Transverse colon (tissue), 4 donors: ENCODE data around the gene HOXB6. TPM values are rescaled to one million over a fixed set of nuclear protein-coding genes. Genes with fewer than 3 reads are reported as not detected.

ENCODE experiments used
- DNase-seq: peaks from one replicate; pipeline ENCODE4 v3.0.0-alpha.2; 2019
- H3K27ac ChIP-seq, 4 donors: fragments of 200-600 bp; sonication (generic); 2 replicates each; pipeline ENCODE4 v1.5.1; 2016 to 2018; ENCODE audit warnings: inconsistent platforms in 4 of 4
- H3K27me3 ChIP-seq: fragments of 200-600 bp; sonication (generic); 2 replicates; pipeline ENCODE4 v1.5.1; 2017; ENCODE audit warnings: inconsistent platforms
- H3K36me3 ChIP-seq, 4 donors: fragments of 200-600 bp; sonication (generic); 2 replicates each; pipeline ENCODE4 v1.5.1; 2017 to 2019; ENCODE audit warnings: inconsistent platforms in 4 of 4
- H3K4me1 ChIP-seq, 4 donors: fragments of 200-600 bp; sonication (generic); 2 replicates each; pipeline ENCODE4 v1.5.1; 2017 to 2020; ENCODE audit warnings: inconsistent platforms in 4 of 4
- H3K4me3 ChIP-seq, 4 donors: fragments of 200-600 bp; sonication (generic); 1 replicate in 1 of 4; 2 replicates in 3 of 4; pipeline versions ENCODE4 v1.5.1 to v1.6.1; 2017 to 2019; ENCODE audit warnings: inconsistent platforms in 4 of 4
- H3K9me3 ChIP-seq, 2 donors: fragments of 200-600 bp; sonication (generic); 2 replicates each; pipeline ENCODE4 v1.5.1; 2017 to 2019; ENCODE audit warnings: inconsistent platforms in 2 of 2
- EP300 ChIP-seq: sonication (generic); formaldehyde crosslinking; IDR thresholded peaks from one replicate; pipeline ENCODE4 v1.6.1; 2017; ENCODE audit warnings: antibody characterized with exemption, low read depth
- POLR2A ChIP-seq: fragments of 450-650 bp; IDR thresholded peaks from one replicate; pipeline ENCODE4 v1.6.1; 2016; ENCODE audit warnings: antibody characterized with exemption, mild to moderate bottlenecking, moderate library complexity
- POLR2AphosphoS5 ChIP-seq, 3 donors: sonication (generic); formaldehyde crosslinking; IDR thresholded peaks; one replicate each; pipeline ENCODE4 v1.6.1; 2016; ENCODE audit warnings: antibody characterized with exemption in 3 of 3
- WGBS, 2 donors: methylation state at CpG; one replicate each; pipeline ENCODE4 v1.1.5; 2018; ENCODE audit warnings: low coverage in 1 of 2; 5-methylcytosine and 5-hydroxymethylcytosine counted together
- in situ Hi-C, 4 donors: fragments of 200-750 bp; cut with MboI; loops; one replicate each; pipeline versions ENCODE4 v1.15.0 to v1.15.1; 2017; ENCODE audit warnings: low sequenced_read_pairs in 3 of 4, low pct_ligation_motif_present in 1 of 4, low pct_unique_long_range_greater_than_20kb in 1 of 4
- intact Hi-C: fragments of 100-400 bp; cut with DNase I; formaldehyde crosslinking; loops from one replicate; pipeline ENCODE4 v1.15.1; 2023; ENCODE audit warnings: low total_unique reads
- total RNA-seq, 4 donors: library from RNA; depleted of rRNA; stranded (reverse); fragments of >200 nt; gene quantifications; one replicate each; pipeline ENCODE4 v1.1.0, GENCODE V29; 2016
- TF ChIP-seq, protein P1 (sequence below), 5 experiments: fragments of 200-600 bp in 3 of 5; fragments of 450-650 bp in 2 of 5; sonication (generic) in 3 of 5; IDR thresholded peaks; 1 replicate in 2 of 5; 2 replicates in 3 of 5; pipeline ENCODE4 v1.5.1; 2016 to 2017; ENCODE audit warnings: antibody characterized with exemption in 5 of 5, inconsistent platforms in 3 of 5, mild to moderate bottlenecking in 2 of 5, moderate library complexity in 1 of 5

The HOXB6 gene
- total RNA-seq, 4 donors from 2014 or later, result 42.7 to 78.4 (median 62.5) TPM

DNA sequence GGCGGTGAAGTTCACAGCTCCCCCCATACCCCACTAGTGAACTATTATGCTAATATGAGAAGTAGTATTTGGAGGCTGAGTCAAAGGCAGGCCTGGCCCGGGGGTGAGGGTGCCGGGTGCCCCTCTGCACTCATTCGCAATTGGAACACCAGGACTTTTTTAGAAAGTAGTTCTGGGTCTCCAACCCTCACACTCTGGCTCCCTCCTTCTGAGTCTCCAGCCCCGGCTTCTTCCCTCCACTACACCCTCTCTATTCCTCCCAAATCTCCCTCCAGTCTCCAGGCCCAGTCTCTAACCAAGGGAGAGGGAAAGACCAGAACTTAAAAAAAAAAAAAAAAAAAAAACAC, 48.6 kb downstream of the HOXB6 start:
- H3K27me3 ChIP-seq, result no peaks in the 10 kb centered on the region
- H3K4me3 ChIP-seq, result peak overlapping the region in 1 of 4 donors; percentile 54
- 67% methylated on average over 5 of the region's 5 CpGs; no CpG with 5 or more reads in 1 of the 2 donors for WGBS, 2 donors
- no peak for DNase-seq
- H3K9me3 ChIP-seq, result no peaks in the 10 kb centered on the region
- intact Hi-C loops (no loop called here), in situ Hi-C loops (no loop called here)
- peaks cover 34 to 87% (median 66%) of the 10 kb centered on the region in 4 donors for H3K4me1 ChIP-seq
- no peaks in the 10 kb centered on the region for H3K36me3 ChIP-seq
- H3K27ac ChIP-seq, result peak overlapping the region; percentile 89 to 95 (median 94)
- TF ChIP-seq EP300 (no peak), POLR2A (no peak), POLR2AphosphoS5 (IDR thresholded peaks at IDR 0.05) (no peak)
- TF ChIP-seq, protein P1, sequence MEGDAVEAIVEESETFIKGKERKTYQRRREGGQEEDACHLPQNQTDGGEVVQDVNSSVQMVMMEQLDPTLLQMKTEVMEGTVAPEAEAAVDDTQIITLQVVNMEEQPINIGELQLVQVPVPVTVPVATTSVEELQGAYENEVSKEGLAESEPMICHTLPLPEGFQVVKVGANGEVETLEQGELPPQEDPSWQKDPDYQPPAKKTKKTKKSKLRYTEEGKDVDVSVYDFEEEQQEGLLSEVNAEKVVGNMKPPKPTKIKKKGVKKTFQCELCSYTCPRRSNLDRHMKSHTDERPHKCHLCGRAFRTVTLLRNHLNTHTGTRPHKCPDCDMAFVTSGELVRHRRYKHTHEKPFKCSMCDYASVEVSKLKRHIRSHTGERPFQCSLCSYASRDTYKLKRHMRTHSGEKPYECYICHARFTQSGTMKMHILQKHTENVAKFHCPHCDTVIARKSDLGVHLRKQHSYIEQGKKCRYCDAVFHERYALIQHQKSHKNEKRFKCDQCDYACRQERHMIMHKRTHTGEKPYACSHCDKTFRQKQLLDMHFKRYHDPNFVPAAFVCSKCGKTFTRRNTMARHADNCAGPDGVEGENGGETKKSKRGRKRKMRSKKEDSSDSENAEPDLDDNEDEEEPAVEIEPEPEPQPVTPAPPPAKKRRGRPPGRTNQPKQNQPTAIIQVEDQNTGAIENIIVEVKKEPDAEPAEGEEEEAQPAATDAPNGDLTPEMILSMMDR (IDR thresholded peaks at IDR 0.05), result no peak

GRCh38 chr17:48555258-48556228, 49.2 kb downstream of the HOXB6 start:
- peak overlapping the region; percentile 26 to 54 (median 28) for H3K4me3 ChIP-seq
- peaks cover 30 to 82% (median 62%) of the 10 kb centered on the region in 4 donors for H3K4me1 ChIP-seq
- no peak for DNase-seq
- H3K27me3 ChIP-seq, result no peaks in the 10 kb centered on the region
- H3K9me3 ChIP-seq, result no peaks in the 10 kb centered on the region
- TF ChIP-seq EP300, result no peak
- peak in 2 of 3 donors; percentile 35 to 55 for TF ChIP-seq POLR2AphosphoS5 (IDR thresholded peaks at IDR 0.05)
- TF ChIP-seq, protein P1 (IDR thresholded peaks at IDR 0.05), result peak in 2 of 5 experiments; percentile 34 to 71
- 35 to 47% methylated on average over 8 to 27 of the region's 36 CpGs for WGBS, 2 donors
- intact Hi-C loops, result no loop called here
- H3K27ac ChIP-seq, result peak overlapping the region; percentile 89 to 95 (median 94)
- in situ Hi-C loops, result no loop called here
- no peaks in the 10 kb centered on the region for H3K36me3 ChIP-seq

- Histone ChIP-seq H3K9me3 (no peaks in the 10 kb centered on the region), H3K4me1 (peaks cover 25 to 82% (median 53%) of the 10 kb centered on the region in 4 donors), H3K27ac (peak overlapping the region; percentile 89 to 95 (median 94)), H3K36me3 (no peaks in the 10 kb centered on the region), H3K4me3 (peak overlapping the region; percentile 8 to 54 (median 23)), H3K27me3 (no peaks in the 10 kb centered on the region)
- intact Hi-C loops (no loop called here), in situ Hi-C loops (no loop called here)
- no peak for TF ChIP-seq POLR2A
- no peak for TF ChIP-seq EP300
- TF ChIP-seq, protein P1 (IDR thresholded peaks at IDR 0.05), result no peak
- WGBS, 2 donors, result 70 to 71% methylated on average over 18 to 44 of the region's 44 CpGs
- no peak for DNase-seq
Observed at GRCh38 chr17:48554412-48555257, 50.2 kb downstream of the HOXB6 start.

DNA sequence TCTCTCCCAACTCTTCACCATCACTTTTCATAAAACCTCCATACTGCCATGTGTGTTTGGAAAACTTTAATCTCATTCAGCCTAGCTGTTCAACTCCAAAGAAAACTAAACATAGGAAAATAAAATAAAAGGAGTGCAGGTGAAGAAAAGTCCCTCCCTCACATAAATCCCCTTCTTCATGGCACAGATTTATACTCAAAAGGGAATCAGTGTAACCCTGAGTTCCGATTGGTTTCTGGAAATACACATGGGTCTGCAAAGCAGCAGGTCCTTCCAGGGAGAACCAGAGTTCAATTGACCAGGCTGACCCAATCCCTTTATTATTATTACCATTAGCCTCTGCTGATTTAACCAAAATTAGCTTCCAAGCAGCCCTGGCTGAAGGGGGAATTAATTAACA, 51.0 kb downstream of the HOXB6 start:
- TF ChIP-seq, protein P1 (IDR thresholded peaks at IDR 0.05), result no peak
- no peak for TF ChIP-seq POLR2A
- TF ChIP-seq EP300, result no peak
- no peak for TF ChIP-seq POLR2AphosphoS5 (IDR thresholded peaks at IDR 0.05)
- no peaks in the 10 kb centered on the region for H3K36me3 ChIP-seq
- H3K27me3 ChIP-seq, result no peaks in the 10 kb centered on the region
- intact Hi-C loops (no loop called here), in situ Hi-C loops (no loop called here)
- H3K9me3 ChIP-seq, result no peaks in the 10 kb centered on the region
- H3K4me1 ChIP-seq, result peaks cover 18 to 82% (median 48%) of the 10 kb centered on the region in 4 donors
- 61 to 67% methylated on average over 1 of the region's 1 CpG for WGBS, 2 donors
- H3K4me3 ChIP-seq, result peak overlapping the region in 1 of 4 donors; percentile 54
- peak overlapping the region; percentile 89 to 95 (median 94) for H3K27ac ChIP-seq
- no peak for DNase-seq
